Common myeloid progenitor, CD34-positive (primary cell): ENCODE measurements around the gene DCLK1.
A peak's percentile ranks its signal among the peaks of the same experiment; 100 is the strongest.
"Not testable (repeated sequence)": the region's sequence is repeated elsewhere in the genome, so short reads cannot be mapped to it uniquely, and the experiment has no call there.

Experiments
- CTCF ChIA-PET: fragments of 350-600 bp; sonication (Branson Sonifier 250); formaldehyde crosslinking; loops from one replicate; lab custom pipeline; 2021; ENCODE audit warnings: antibody characterized with exemption; lab: Charles Lee
- POLR2A ChIA-PET: fragments of 350-600 bp; sonication (Branson Sonifier 250); formaldehyde crosslinking; loops from one replicate; lab custom pipeline; 2021; ENCODE audit warnings: antibody characterized with exemption; lab: Charles Lee
- DNase-seq, 3 donors: peaks; one replicate each; pipeline versions ENCODE4 v3.0.0 to v3.0.0-alpha.2; 2013
- H3K27ac ChIP-seq, 2 experiments: 1 replicate in 1 of 2; 2 replicates in 1 of 2; pipeline ENCODE4 v1.7.0; 2013; ENCODE audit warnings: inconsistent platforms in 2 of 2, low read length in 2 of 2, mild to moderate bottlenecking in 2 of 2, low read depth in 1 of 2, moderate library complexity in 1 of 2; ENCODE audit not compliant: severe bottlenecking in 2 of 2, insufficient read depth in 1 of 2, poor library complexity in 1 of 2
- H3K27me3 ChIP-seq, 5 experiments: replicated peaks in 2 of 5; 1 replicate in 3 of 5; 2 replicates in 2 of 5; pipeline versions ENCODE4 v1.6.1 to v1.7.0; 2013; ENCODE audit warnings: low read length in 4 of 5, mild to moderate bottlenecking in 2 of 5, moderate library complexity in 2 of 5, inconsistent platforms in 1 of 5; ENCODE audit not compliant: insufficient read depth in 5 of 5, control insufficient read depth in 4 of 5
- H3K36me3 ChIP-seq, 4 experiments: 1 replicate in 2 of 4; 2 replicates in 2 of 4; pipeline versions ENCODE4 v1.6.1 to v1.7.0; 2013; ENCODE audit warnings: low read length in 3 of 4, control low read depth in 1 of 4, mild to moderate bottlenecking in 1 of 4; ENCODE audit not compliant: control insufficient read depth in 4 of 4, insufficient read depth in 4 of 4
- H3K4me1 ChIP-seq, 4 experiments: 1 replicate in 3 of 4; 2 replicates in 1 of 4; pipeline versions ENCODE4 v1.6.1 to v1.7.1; 2013; ENCODE audit warnings: low read length in 3 of 4, mild to moderate bottlenecking in 3 of 4, control low read depth in 1 of 4, inconsistent platforms in 1 of 4, moderate library complexity in 1 of 4; ENCODE audit not compliant: control insufficient read depth in 4 of 4, insufficient read depth in 4 of 4; ENCODE audit errors: control extremely low read depth in 1 of 4
- H3K4me3 ChIP-seq, 7 experiments: 1 replicate in 4 of 7; 2 replicates in 3 of 7; pipeline versions ENCODE4 v1.5.1 to v1.7.0; 2013; ENCODE audit warnings: mild to moderate bottlenecking in 7 of 7, low read length in 6 of 7, moderate library complexity in 6 of 7, inconsistent platforms in 2 of 7, low read depth in 2 of 7, control low read depth in 1 of 7; ENCODE audit not compliant: insufficient read depth in 4 of 7, control insufficient read depth in 1 of 7; ENCODE audit errors: extremely low read depth in 1 of 7
- H3K9me3 ChIP-seq, 5 experiments: 1 replicate in 4 of 5; 2 replicates in 1 of 5; pipeline versions ENCODE4 v1.6.1 to v1.7.1; 2013; ENCODE audit warnings: low read length in 4 of 5, mild to moderate bottlenecking in 2 of 5, inconsistent platforms in 1 of 5, low read depth in 1 of 5, moderate library complexity in 1 of 5; ENCODE audit not compliant: control insufficient read depth in 4 of 5, insufficient read depth in 2 of 5; ENCODE audit errors: control extremely low read depth in 1 of 5
- WGBS: methylation state at CpG from one replicate; pipeline ENCODE4 v1.1.5; 2013; ENCODE audit not compliant: insufficient coverage; 5-methylcytosine and 5-hydroxymethylcytosine counted together

Gene DCLK1

DNA sequence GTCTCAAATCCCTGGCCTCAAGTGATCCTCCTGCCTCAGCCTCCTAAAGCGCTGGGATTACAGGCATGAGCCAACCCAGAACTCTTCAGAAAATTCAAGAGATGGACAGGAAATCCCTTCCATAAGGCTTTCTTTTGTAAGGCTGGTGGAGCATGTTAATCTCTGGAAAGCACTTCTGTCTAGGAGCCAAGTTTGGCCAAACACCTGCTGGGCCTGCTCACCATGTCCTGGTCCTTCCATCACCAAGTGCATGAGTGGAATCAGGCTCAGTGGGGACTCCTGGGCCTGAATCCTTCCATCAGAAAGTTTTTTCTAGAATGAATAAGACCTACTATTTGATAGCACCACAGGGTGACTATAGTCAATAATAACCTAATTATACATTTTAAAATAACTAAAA is 148.0 kb downstream of the DCLK1 start:
- H3K36me3 ChIP-seq = no peaks in the 10 kb centered on the region
- CTCF ChIA-PET = interaction anchor here (0.9 kb wide), 1 partner anchor 290 kb away, joined by 3 read pairs; no protein-coding TSS in a partner anchor
- WGBS = 100% methylated on average over 1 of the region's 1 CpG
- no peaks in the 10 kb centered on the region for H3K9me3 ChIP-seq
- peaks cover 0 to 7% (median 0%) of the 10 kb centered on the region in 5 experiments for H3K27me3 ChIP-seq
- POLR2A ChIA-PET = no interaction called here
- DNase-seq = no peak
- H3K4me1 ChIP-seq = no peaks in the 10 kb centered on the region
- H3K27ac ChIP-seq = no peak overlapping the region
- H3K4me3 ChIP-seq = no peak overlapping the region

DNA sequence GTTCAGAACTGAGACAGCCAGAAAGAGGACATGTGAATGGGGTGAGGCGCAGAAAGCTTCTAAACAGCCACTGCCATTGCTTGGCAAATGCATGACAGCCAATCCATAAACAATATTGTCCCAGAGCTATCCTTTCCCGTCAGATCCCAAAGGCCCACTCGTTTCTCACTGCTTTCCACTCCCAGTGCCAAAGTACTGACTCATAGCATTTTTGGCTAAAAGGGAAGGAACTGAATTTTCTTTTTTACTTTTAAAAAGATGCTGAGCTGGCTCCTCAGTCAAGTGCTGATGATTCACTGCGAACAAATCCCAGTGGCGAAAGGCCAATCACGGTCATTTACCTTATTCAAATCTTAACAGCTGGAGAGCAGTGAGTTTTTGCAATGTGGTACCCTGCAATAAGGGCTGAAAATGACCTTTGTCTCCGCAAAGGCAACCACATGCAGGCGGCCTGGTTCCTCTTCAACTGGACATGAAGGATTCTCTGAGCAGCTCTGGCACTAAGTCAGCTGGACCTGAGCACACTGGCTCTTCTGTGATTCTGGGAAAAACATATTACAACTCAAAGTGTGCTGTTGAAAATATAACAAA is 151.7 kb downstream of the DCLK1 start:
- H3K36me3 ChIP-seq = no peaks in the 10 kb centered on the region
- no peaks in the 10 kb centered on the region for H3K9me3 ChIP-seq
- 91% methylated on average over 8 of the region's 8 CpGs for WGBS
- POLR2A ChIA-PET = no interaction called here
- H3K27me3 ChIP-seq = peaks cover 0 to 2% (median 0%) of the 10 kb centered on the region in 5 experiments
- DNase-seq = no peak
- no peak overlapping the region for H3K27ac ChIP-seq
- H3K4me1 ChIP-seq = no peaks in the 10 kb centered on the region
- CTCF ChIA-PET = interaction anchor here (0.6 to 4.5 kb wide), 7 partner anchors 9 to 412 kb away, joined by 3 to 77 read pairs (median 4); no protein-coding TSS in a partner anchor
- H3K4me3 ChIP-seq = no peak overlapping the region

DNA sequence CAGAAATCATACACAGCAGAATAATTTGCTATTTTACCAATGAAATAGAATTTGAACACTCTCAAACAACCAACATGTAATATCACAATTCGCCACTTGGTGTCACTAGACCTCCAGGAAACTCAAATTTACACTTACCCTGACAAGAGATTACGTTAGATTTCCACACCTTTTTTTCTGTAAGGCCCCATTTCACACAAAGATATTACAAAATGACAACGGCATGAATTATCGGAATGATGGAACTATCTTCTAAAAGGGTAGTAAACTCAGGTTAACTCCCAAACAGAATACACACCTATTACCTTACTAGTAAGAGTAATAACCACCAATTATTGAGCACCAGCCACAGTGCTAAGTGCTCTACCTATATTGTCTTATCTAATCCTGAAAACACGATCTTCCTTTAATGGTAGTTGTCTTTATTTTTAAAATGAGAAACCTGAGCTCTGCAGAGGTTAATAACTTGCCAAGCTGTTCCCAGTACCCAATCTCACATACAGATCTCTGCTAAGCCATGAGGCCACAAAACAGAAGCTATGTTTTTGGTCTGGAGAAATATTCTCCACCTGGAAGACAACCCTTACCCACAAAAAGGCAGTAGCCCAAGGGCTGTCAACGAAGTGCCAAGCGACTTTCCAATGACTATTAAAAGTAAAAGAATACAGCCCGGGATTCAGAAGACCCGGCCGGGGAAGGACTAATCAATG is 152.4 kb downstream of the DCLK1 start:
- Histone ChIP-seq H3K27me3 (peaks cover 0 to 2% (median 0%) of the 10 kb centered on the region in 5 experiments), H3K27ac (no peak overlapping the region), H3K36me3 (no peaks in the 10 kb centered on the region), H3K4me1 (no peaks in the 10 kb centered on the region), H3K4me3 (no peak overlapping the region), H3K9me3 (no peaks in the 10 kb centered on the region)
- CTCF ChIA-PET = interaction anchor here (0.6 to 4.5 kb wide), 6 partner anchors 10 to 344 kb away, joined by 3 to 77 read pairs (median 5); no protein-coding TSS in a partner anchor
- POLR2A ChIA-PET = no interaction called here
- WGBS = 75% methylated on average over 4 of the region's 10 CpGs
- DNase-seq = peak; percentile 45 to 70 (median 63)

DNA sequence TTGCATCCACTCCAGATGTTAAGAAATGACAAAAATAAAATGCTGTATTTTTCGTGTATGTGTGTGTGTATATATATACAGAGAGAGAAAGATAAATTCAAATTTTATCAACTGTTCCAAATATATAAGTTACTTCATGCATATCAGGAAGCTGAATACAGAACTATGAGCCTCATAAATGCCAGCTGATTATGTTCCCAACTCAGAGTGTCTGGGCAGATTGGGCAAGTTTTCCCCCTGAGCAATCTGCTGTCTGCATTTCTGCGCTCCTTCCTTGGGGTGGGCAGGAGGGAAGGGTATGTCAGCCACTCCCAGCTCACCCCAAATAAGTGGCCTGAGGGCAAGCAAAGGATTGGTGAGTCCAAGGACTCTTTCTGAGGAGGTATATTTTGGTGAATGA is 154.1 kb downstream of the DCLK1 start:
- WGBS = no CpG with 5 or more reads among the region's 2 CpGs

DNA sequence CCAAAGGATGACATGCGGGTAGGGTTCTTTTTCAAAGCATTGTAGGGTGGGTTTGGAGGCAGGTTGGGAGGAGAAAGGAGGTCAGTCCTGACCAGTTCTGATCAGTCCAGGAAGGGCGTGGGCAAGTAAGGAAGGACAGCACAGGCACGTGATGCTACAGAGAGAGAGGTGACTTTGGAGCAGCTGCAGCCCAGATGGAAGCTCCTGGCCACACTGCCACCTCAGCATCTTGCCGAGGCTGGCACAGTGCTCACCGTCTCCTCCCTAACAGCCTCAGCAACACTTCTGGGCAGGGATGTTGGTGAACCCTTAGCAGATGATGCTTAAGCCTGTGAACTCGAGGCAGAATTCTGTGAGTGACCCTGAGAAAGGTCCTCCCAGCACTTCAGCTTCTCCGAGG is 155.1 kb downstream of the DCLK1 start:
- H3K9me3 ChIP-seq = no peaks in the 10 kb centered on the region
- no peaks in the 10 kb centered on the region for H3K4me1 ChIP-seq
- ChIA-PET POLR2A (no interaction called here), CTCF (interaction anchor here (4.5 kb wide), 1 partner anchor 299 kb away, joined by 77 read pairs; no protein-coding TSS in a partner anchor)
- H3K36me3 ChIP-seq = no peaks in the 10 kb centered on the region
- no peak overlapping the region for H3K4me3 ChIP-seq
- peaks cover 0 to 2% (median 0%) of the 10 kb centered on the region in 5 experiments for H3K27me3 ChIP-seq
- DNase-seq = no peak
- 92% methylated on average over 2 of the region's 7 CpGs for WGBS
- H3K27ac ChIP-seq = no peak overlapping the region

More for the DNA sequence above, 154.1 kb downstream of the DCLK1 start:
- no peaks in the 10 kb centered on the region for H3K9me3 ChIP-seq
- H3K27ac ChIP-seq = no peak overlapping the region
- ChIA-PET POLR2A (no interaction called here), CTCF (interaction anchor here (4.5 kb wide), 1 partner anchor 298 kb away, joined by 77 read pairs; no protein-coding TSS in a partner anchor)
- DNase-seq = no peak
- H3K4me3 ChIP-seq = no peak overlapping the region
- no peaks in the 10 kb centered on the region for H3K4me1 ChIP-seq
- no peaks in the 10 kb centered on the region for H3K36me3 ChIP-seq
- H3K27me3 ChIP-seq = peaks cover 0 to 2% (median 0%) of the 10 kb centered on the region in 5 experiments

DNA sequence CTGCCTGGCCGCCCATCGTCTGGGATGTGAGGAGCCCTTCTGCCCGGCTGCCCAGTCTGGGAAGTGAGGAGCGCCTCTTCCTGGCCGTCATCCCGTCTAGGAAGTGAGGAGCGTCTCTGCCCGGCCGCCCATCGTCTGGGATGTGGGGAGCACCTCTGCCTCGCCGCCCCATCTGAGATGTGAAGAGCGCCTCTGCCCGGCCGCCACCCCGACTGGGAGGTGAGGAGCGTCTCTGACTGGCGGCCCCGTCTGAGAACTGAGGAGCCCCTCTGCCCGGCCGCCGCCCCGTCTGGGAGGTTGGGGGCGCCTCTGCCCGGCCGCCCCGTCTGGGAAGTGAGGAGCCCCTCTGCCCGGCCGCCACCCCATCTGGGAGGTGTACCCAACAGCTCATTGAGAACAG is 164.2 kb downstream of the DCLK1 start:
- POLR2A ChIA-PET, H3K36me3 ChIP-seq, H3K4me3 ChIP-seq, H3K27ac ChIP-seq, H3K9me3 ChIP-seq, DNase-seq, H3K4me1 ChIP-seq, CTCF ChIA-PET, H3K27me3 ChIP-seq: not testable (repeated sequence)
- 92% methylated on average over 15 of the region's 29 CpGs for WGBS

DNA sequence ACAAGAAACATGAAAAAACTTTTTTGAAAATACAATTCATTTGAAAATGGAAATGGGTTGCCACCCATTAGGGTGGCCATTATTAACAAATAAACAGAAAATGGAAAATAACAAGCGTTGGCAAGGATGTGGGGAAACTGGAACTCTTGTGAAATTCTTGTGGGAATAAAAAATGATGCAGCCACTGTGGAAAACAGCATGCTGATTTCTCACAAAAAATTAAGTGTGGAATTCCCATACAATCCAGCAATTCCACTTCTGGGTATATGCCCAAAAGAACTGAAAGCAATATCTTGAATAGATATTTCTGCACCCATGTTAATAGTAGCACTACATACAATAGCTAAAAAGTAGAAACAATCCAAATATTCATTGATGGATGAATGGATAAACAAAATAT is 165.2 kb downstream of the DCLK1 start:
- H3K27me3 ChIP-seq = no peaks in the 10 kb centered on the region
- H3K27ac ChIP-seq = no peak overlapping the region
- no peak overlapping the region for H3K4me3 ChIP-seq
- ChIA-PET POLR2A (no interaction called here), CTCF (no interaction called here)
- peaks cover 0 to 6% (median 0%) of the 10 kb centered on the region in 5 experiments for H3K9me3 ChIP-seq
- peaks cover 0 to 2% (median 0%) of the 10 kb centered on the region in 4 experiments for H3K4me1 ChIP-seq
- WGBS = 100% methylated on average over 1 of the region's 1 CpG
- no peaks in the 10 kb centered on the region for H3K36me3 ChIP-seq
- DNase-seq = no peak
